ENCODE results near the gene DOCK7.

Gene DOCK7

DNA sequence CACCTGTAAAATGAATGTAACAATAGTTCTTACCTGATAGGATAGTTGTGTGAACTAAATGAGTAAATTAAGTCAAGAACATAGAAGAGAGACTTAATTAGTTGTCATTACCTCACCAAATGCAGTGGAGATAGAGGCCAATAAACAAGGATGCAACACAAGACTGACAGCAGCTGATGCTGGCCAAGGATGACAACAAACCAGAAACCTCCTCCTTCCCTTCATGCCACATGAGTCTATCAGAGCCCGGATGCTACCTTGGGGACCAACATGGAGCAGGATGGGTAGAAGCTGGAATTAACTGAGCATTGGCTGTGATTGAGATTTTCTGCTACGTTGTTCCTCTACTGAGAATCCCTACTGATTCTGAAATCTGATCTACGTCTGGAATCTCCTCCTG is 281.6 kb downstream of the DOCK7 start:
- TF ChIP-seq SIN3A (IDR thresholded peaks at IDR 0.05; ENCODE audit: borderline replicate concordance, insufficient read depth, low read length), result no peak
- TF ChIP-seq FOXP2 (optimal IDR thresholded peaks at IDR 0.05; ENCODE audit: borderline replicate concordance, extremely low read depth, extremely low read length, insufficient read depth), result no peak
- TF ChIP-seq, protein P1, sequence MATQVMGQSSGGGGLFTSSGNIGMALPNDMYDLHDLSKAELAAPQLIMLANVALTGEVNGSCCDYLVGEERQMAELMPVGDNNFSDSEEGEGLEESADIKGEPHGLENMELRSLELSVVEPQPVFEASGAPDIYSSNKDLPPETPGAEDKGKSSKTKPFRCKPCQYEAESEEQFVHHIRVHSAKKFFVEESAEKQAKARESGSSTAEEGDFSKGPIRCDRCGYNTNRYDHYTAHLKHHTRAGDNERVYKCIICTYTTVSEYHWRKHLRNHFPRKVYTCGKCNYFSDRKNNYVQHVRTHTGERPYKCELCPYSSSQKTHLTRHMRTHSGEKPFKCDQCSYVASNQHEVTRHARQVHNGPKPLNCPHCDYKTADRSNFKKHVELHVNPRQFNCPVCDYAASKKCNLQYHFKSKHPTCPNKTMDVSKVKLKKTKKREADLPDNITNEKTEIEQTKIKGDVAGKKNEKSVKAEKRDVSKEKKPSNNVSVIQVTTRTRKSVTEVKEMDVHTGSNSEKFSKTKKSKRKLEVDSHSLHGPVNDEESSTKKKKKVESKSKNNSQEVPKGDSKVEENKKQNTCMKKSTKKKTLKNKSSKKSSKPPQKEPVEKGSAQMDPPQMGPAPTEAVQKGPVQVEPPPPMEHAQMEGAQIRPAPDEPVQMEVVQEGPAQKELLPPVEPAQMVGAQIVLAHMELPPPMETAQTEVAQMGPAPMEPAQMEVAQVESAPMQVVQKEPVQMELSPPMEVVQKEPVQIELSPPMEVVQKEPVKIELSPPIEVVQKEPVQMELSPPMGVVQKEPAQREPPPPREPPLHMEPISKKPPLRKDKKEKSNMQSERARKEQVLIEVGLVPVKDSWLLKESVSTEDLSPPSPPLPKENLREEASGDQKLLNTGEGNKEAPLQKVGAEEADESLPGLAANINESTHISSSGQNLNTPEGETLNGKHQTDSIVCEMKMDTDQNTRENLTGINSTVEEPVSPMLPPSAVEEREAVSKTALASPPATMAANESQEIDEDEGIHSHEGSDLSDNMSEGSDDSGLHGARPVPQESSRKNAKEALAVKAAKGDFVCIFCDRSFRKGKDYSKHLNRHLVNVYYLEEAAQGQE (IDR thresholded peaks at IDR 0.05; ENCODE audit: insufficient read depth in 1 of 2, low read depth in 2 of 2, low read length in 2 of 2), result no peak
- TF ChIP-seq TAF1 (IDR thresholded peaks at IDR 0.05; ENCODE audit: borderline replicate concordance, insufficient read depth, low read length), result no peak
- no peak for TF ChIP-seq POLR2AphosphoS5 (IDR thresholded peaks at IDR 0.05; ENCODE audit: low read depth, low read length)

DNA sequence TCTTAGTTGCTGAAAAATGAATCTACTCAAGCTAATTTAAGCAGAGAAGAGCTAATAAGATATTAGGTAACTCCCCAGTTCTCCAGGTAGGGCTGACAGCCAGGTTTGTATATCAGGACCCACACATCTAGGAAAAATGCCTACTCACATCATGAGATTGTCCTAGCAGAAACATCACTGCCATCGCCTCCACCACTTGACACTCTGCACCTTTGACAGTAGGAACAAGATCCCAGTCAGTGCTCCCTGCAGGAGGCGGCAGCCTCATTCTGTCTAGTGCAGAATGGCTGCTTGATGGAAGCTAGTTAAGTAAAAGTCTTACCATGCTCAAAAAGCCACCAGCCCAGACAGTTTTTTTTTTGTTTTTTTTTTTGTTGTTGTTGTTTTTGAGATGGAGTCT is 282.9 kb downstream of the DOCK7 start:
- TF ChIP-seq, protein P1 (IDR thresholded peaks at IDR 0.05; ENCODE audit: insufficient read depth in 1 of 2, low read depth in 2 of 2, low read length in 2 of 2), result no peak
- no peak for TF ChIP-seq POLR2AphosphoS5 (IDR thresholded peaks at IDR 0.05; ENCODE audit: low read depth, low read length)
- TF ChIP-seq SIN3A (IDR thresholded peaks at IDR 0.05; ENCODE audit: borderline replicate concordance, insufficient read depth, low read length), result no peak
- no peak for TF ChIP-seq TAF1 (IDR thresholded peaks at IDR 0.05; ENCODE audit: borderline replicate concordance, insufficient read depth, low read length)
- no peak for TF ChIP-seq FOXP2 (optimal IDR thresholded peaks at IDR 0.05; ENCODE audit: borderline replicate concordance, extremely low read depth, extremely low read length, insufficient read depth)

Data from PFSK-1 (cell line).